AG10803 (cell line): ENCODE data around the gene RRAGC.

Source experiments
- DNase-seq: peaks from one replicate; pipeline ENCODE4 v3.0.0; 2010; ENCODE audit warnings: low read depth
- H3K4me3 ChIP-seq: 2 replicates; pipeline ENCODE4 v1.5.1; 2011; ENCODE audit warnings: mild to moderate bottlenecking, low read length, control low read depth
- TF ChIP-seq, protein P1 (sequence below): conservative IDR thresholded peaks from 2 replicates; pipeline ENCODE4 v1.5.1; 2011; ENCODE audit warnings: mild to moderate bottlenecking, low read length, control low read depth, inconsistent platforms

RRAGC gene

DNA sequence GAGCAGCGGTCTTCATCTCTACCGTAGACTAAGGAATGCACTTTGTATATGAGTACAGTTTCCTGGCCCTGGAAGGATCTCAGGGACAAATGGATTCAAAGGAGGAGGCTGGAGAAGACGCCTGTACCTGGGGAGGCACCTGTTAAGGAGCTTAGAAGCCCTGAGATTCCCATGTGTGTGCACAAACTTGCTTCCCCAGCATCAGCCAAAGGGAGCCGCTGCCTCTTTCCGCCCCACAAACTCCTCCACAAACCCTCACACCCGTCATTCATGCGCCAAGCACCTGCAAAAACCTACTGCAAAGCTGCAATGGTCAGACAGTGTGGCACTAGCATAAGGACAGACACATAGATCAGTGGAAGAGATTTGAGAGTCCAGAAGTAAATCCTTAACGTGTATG, 54.5 kb downstream of the RRAGC start:
- H3K4me3 ChIP-seq, result no peak overlapping the region
- no peak for DNase-seq
- TF ChIP-seq, protein P1, sequence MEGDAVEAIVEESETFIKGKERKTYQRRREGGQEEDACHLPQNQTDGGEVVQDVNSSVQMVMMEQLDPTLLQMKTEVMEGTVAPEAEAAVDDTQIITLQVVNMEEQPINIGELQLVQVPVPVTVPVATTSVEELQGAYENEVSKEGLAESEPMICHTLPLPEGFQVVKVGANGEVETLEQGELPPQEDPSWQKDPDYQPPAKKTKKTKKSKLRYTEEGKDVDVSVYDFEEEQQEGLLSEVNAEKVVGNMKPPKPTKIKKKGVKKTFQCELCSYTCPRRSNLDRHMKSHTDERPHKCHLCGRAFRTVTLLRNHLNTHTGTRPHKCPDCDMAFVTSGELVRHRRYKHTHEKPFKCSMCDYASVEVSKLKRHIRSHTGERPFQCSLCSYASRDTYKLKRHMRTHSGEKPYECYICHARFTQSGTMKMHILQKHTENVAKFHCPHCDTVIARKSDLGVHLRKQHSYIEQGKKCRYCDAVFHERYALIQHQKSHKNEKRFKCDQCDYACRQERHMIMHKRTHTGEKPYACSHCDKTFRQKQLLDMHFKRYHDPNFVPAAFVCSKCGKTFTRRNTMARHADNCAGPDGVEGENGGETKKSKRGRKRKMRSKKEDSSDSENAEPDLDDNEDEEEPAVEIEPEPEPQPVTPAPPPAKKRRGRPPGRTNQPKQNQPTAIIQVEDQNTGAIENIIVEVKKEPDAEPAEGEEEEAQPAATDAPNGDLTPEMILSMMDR, result no peak

DNA sequence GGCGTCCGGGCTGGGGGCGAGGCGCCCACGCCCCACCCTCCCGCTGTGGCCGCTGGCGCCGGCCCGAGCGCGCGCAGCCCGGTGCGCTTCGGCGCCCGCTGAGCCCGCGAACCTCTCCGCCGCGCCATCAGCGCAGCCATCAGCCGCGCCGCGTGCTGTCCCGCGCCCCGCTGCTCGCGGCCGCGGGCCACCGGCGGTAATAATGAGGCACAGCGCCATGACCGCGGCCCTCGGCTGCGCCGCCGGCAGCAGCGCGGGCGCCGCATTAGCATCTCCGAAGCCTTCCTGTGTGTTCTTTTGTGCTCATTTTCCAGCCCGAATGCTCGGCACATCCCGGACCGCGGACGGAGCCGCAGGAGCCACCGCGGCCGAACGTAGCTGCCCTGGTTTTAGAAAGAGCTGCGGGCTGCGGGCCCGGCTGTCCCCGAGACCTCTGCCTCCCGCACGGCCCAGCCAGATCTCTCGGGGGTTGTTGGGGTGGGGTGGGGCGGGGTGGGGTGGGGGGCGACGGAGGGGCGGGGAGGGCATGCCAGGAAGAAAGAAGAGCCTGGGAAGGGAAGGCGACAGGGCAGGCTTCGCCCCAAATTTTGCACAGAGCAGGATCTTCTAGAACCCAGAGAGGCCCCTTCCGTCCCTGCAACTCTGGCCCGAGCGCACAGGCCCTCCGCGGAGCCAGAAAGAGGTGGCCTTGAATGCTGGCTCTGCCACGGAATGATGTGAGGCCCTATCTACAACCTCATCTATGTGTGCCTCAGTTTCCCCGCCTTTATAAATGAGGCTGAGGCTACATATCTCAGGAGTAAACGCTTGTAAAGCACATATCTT, 55.3 kb downstream of the RRAGC start:
- TF ChIP-seq, protein P1, result no peak
- no peak for DNase-seq
- no peak overlapping the region; the same call in 1 of the 2 replicates for H3K4me3 ChIP-seq

DNA sequence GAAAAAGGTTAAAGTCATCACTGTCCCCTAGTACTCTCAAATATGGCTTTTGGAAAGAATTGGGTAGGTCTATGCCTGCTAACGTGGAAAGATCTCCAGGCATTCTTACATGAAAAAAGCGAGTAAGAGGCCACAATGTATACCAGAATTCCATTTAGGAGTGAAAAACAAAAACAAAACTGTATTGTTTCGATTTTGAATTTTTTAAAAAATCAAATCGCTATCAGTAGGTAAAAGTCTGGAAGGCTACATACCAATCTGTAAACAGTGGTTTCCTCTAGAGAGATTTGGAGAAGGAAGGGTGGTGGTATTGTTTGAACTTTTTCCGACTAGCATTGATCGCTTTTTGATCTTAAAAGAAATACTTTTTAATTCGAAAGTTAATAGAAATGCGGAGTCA, 55.9 kb downstream of the RRAGC start:
- DNase-seq, result no peak
- H3K4me3 ChIP-seq, result peak overlapping the region; percentile 29
- TF ChIP-seq, protein P1, result no peak

DNA sequence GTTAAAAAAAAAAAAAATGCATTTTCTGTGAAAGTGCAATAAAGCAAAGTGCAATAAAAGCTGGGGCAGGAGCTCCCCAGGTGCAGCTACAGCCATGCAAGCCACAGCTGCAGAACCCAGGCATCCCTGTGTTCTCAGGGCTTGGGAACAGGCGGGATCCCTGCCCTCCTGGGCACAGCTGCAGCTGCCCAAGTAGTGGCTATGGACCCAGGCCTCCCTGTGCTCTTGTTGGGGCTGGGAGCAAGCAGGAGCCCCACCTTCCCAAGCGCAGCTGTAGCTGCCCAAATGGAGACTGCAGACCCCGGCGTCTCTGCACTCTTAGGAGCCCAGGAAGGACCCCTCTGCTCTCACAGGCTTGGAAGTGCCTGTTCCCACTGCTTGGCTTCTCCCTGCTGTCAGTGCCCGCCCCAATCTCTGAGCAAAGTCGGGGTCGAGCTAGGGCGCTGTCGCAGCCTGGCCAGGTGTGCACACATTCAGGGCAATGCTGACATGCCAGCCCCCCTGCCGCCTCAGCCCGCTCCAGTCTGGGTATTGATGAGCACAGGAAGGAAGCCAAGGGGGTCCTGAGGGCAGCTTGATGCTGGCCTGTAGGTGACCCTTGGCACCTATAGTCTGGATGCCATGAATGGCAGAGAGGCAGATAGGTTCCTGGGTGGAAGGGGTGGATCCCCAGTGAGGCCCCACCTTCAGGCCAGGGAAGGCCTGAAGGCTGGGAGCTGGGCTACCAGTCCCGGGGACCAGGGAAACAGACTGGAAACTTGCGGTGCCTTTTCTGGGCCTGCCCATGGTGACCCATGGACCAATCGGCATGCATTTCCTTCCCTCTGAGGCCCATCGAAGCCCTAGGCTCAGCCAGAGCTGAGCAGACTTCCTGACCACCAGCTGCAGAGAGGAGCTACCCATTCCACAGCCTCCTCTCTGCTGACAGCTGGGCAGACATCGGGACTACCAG, 58.6 kb downstream of the RRAGC start:
- no peak for DNase-seq
- H3K4me3 ChIP-seq, result no peak overlapping the region
- TF ChIP-seq, protein P1, result no peak

DNA sequence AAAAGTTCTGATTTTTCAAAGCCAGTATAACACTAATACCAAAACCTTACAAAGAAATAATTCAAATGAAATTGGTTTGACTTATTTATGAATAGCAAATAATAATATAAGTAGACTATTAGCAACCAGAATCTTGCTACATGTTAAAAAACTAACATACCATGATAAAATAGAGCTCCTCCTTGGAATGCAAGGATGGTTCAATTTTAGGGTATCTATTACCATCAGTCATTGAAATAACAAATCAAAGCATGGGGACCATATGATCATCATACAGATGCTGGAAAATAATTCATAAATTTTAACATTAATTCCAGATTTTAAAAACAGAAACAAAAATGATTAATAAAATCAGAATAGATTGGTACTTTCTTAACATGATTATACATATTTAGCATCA, 66.3 kb downstream of the RRAGC start:
- H3K4me3 ChIP-seq, result no peak overlapping the region
- TF ChIP-seq, protein P1, result no peak
- DNase-seq, result no peak

DNA sequence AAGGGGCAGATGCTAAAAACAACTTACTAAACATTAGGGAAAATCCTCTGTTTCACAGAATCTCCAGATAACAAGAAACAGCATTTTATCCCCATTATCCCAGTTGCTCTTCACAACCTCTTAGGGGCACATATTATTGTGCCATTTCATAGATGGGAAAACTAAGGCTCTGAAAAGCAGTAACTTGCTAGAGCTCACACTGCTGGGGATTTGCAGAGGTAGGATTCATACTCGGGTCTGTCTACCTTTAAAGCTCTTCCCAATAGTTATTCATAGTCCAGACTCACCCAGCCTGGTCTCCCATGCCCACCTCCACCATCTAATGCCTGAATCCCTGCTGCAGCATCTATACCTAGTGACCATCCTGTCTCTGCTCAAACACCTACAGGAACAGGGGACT, 67.7 kb downstream of the RRAGC start:
- DNase-seq, result no peak
- no peak overlapping the region for H3K4me3 ChIP-seq
- TF ChIP-seq, protein P1, result no peak
